Measurements from ENCODE around the gene AIP.

AIP gene

GRCh38 chr11:67439321-67440228 is 43.3 kb upstream of the AIP start:
- H3K4me1 ChIP-seq (ENCODE audit: control insufficient read depth, insufficient read depth, low read length) = peaks cover 19% of the 10 kb centered on the region
- no peak overlapping the region for H3K4me3 ChIP-seq (ENCODE audit: low read length)
- H3K27me3 ChIP-seq (replicated peaks; ENCODE audit: control insufficient read depth, insufficient read depth, low read length) = no peaks in the 10 kb centered on the region
- no peaks in the 10 kb centered on the region for H3K9me3 ChIP-seq (ENCODE audit: control insufficient read depth, low read length)
- peaks cover 35% of the 10 kb centered on the region for H3K36me3 ChIP-seq (ENCODE audit: control insufficient read depth, insufficient read depth, low read length, severe bottlenecking)
- H3K9ac ChIP-seq (ENCODE audit: low read length) = peak overlapping the region; percentile 50
- peak; percentile 22 for DNase-seq (ENCODE audit: low read depth)

GRCh38 chr11:67440229-67441097 is 42.4 kb upstream of the AIP start:
- no peak for DNase-seq (ENCODE audit: low read depth)
- no peak overlapping the region for H3K9ac ChIP-seq (ENCODE audit: low read length)
- H3K36me3 ChIP-seq (ENCODE audit: control insufficient read depth, insufficient read depth, low read length, severe bottlenecking) = peaks cover 28% of the 10 kb centered on the region

DNA sequence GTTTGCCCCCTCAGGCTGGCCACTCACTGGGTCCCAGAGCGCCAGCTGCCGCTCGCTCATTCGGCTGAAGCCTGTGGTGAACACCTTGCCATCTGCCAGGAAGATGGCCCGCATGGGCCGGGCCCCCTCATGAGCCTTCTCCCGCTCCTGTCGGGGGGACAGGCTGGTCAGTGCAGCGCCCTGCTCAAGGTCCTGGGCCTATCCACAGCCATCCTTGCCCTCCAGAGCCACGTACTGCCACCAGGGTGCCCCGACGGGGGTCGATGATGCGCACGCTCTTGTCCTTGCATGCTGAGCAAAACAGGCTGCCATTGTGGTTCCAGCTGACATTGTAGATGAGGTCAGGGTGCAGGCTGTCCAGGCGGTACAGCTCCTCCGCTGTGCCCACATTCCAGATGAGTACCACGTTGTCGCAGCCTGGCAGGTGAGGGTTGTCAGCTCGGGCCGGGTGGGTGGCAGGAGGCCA is 41.7 kb upstream of the AIP start:
- no peaks in the 10 kb centered on the region for H3K9me3 ChIP-seq (ENCODE audit: control insufficient read depth, low read length)
- no peak overlapping the region for H3K9ac ChIP-seq (ENCODE audit: low read length)
- no peak overlapping the region for H3K4me3 ChIP-seq (ENCODE audit: low read length)
- peaks cover 25% of the 10 kb centered on the region for H3K36me3 ChIP-seq (ENCODE audit: control insufficient read depth, insufficient read depth, low read length, severe bottlenecking)
- H3K4me1 ChIP-seq (ENCODE audit: control insufficient read depth, insufficient read depth, low read length) = peaks cover 19% of the 10 kb centered on the region
- no peak for DNase-seq (ENCODE audit: low read depth)
- H3K27me3 ChIP-seq (replicated peaks; ENCODE audit: control insufficient read depth, insufficient read depth, low read length) = no peaks in the 10 kb centered on the region

More at GRCh38 chr11:67440229-67441097, 42.4 kb upstream of the AIP start:
- Histone ChIP-seq H3K27me3 (replicated peaks; ENCODE audit: control insufficient read depth, insufficient read depth, low read length) (no peaks in the 10 kb centered on the region), H3K4me1 (ENCODE audit: control insufficient read depth, insufficient read depth, low read length) (peaks cover 19% of the 10 kb centered on the region), H3K4me3 (ENCODE audit: low read length) (no peak overlapping the region), H3K9me3 (ENCODE audit: control insufficient read depth, low read length) (no peaks in the 10 kb centered on the region)

DNA sequence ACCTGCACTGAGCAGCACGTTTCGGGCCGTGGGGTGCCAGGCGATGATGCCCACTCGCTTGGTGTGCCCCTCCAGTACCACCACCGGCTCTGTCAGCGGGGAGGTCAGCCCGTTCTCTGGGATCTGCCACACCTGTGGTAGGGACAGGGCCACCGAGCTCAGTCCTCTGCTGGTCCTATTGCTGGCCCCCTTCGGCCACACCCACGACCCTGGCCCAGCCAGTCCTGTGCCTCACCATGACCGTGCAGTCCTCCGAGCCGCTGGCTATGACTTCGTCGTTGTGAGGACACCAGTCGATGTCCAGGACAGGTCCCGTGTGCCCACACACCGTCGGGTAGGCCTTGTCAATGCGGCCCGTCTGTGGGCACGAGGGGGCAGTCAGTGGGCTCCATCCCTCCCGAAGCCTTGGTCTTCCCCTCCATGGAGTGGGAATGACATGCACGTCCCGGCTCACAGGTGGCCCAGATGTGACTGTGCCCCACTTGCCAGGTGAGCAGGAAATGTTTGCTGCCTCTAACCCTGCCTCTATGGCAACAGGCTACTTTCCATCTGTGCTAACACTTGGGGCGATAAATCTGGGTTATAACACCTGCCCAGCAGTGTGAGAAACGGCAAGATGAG is 41.0 kb upstream of the AIP start:
- H3K27me3 ChIP-seq (replicated peaks; ENCODE audit: control insufficient read depth, insufficient read depth, low read length) = no peaks in the 10 kb centered on the region
- H3K4me3 ChIP-seq (ENCODE audit: low read length) = peak overlapping the region; percentile 91
- H3K36me3 ChIP-seq (ENCODE audit: control insufficient read depth, insufficient read depth, low read length, severe bottlenecking) = peaks cover 25% of the 10 kb centered on the region
- peaks cover 19% of the 10 kb centered on the region for H3K4me1 ChIP-seq (ENCODE audit: control insufficient read depth, insufficient read depth, low read length)
- peak overlapping the region; percentile 95 for H3K9ac ChIP-seq (ENCODE audit: low read length)
- no peaks in the 10 kb centered on the region for H3K9me3 ChIP-seq (ENCODE audit: control insufficient read depth, low read length)
- DNase-seq (ENCODE audit: low read depth) = no peak

DNA sequence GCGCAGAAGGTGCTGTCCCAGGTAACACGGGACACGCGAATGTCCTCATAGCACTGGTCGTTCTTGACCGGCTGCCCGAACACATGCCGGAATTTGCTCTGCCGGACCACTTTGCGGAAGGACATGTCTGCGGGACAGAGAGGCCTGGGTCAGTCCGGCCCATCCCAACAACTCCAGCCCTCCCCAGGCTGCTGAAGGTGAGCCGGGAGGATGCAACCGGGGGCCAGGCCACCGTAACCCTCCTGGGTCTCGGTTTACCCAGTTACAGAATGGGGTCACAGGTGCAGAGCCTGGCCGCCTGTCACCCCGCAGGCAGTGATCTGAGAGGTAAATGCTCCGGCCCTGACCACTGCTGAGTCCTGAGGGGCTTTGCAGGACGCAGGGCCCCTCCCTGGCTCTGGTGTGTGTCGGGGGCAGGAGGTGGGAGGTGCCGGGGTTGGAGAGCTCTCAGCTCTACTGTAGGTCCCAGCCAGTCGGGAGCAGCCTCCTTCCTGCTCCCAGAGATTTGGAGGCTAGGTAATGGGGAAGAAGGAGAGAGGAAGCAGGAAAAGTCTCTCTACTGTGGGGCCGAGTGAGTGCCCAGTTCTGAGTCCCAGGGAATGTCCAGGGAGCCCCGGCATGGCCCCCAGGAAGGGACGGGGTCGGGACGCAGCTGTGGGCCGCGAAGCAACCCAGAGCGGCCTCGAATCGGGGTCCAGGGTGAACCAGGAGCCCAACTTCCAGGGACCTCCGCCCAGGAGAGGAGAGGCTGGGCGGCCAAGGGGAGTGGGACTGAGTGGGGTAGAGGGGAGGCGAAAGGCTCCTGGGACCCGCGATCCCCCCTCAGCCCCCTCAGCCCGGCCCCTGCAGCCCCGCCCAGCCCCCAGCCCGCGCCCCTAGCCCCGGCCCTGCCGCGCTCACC is 40.1 kb upstream of the AIP start:
- peak overlapping the region; percentile 95 for H3K9ac ChIP-seq (ENCODE audit: low read length)
- peaks cover 23% of the 10 kb centered on the region for H3K36me3 ChIP-seq (ENCODE audit: control insufficient read depth, insufficient read depth, low read length, severe bottlenecking)
- no peaks in the 10 kb centered on the region for H3K9me3 ChIP-seq (ENCODE audit: control insufficient read depth, low read length)
- H3K27me3 ChIP-seq (replicated peaks; ENCODE audit: control insufficient read depth, insufficient read depth, low read length) = no peaks in the 10 kb centered on the region
- H3K4me3 ChIP-seq (ENCODE audit: low read length) = peak overlapping the region; percentile 91
- no peak for DNase-seq (ENCODE audit: low read depth)
- peaks cover 19% of the 10 kb centered on the region for H3K4me1 ChIP-seq (ENCODE audit: control insufficient read depth, insufficient read depth, low read length)

DNA sequence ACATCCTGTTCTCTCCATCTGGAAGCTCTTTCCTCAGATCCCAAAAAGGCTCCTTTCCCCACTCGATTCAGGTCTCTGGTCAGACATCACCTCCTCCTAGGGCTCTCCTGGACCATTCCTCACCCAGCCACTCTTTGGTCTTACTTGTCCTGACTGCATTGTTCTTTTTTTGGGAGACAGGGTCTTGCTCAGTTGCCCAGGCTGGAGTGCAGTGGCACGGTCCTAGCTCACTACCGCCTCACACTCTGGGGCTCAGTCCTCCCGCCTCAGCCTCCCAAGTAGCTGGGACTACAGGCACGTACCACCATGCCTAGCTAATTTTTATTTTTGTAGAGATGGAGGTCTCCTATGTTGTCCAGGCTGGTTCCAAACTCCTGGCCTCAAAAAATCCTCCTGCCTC is 37.3 kb upstream of the AIP start:
- DNase-seq (ENCODE audit: low read depth) = no peak
- Histone ChIP-seq H3K36me3 (ENCODE audit: control insufficient read depth, insufficient read depth, low read length, severe bottlenecking) (peaks cover 7% of the 10 kb centered on the region), H3K9me3 (ENCODE audit: control insufficient read depth, low read length) (no peaks in the 10 kb centered on the region)

GRCh38 chr11:67448220-67448609 is 34.6 kb upstream of the AIP start:
- no peaks in the 10 kb centered on the region for H3K9me3 ChIP-seq (ENCODE audit: control insufficient read depth, low read length)

More for the DNA sequence above, 37.3 kb upstream of the AIP start:
- H3K27me3 ChIP-seq (replicated peaks; ENCODE audit: control insufficient read depth, insufficient read depth, low read length) = no peaks in the 10 kb centered on the region
- peaks cover 10% of the 10 kb centered on the region for H3K4me1 ChIP-seq (ENCODE audit: control insufficient read depth, insufficient read depth, low read length)
- H3K9ac ChIP-seq (ENCODE audit: low read length) = no peak overlapping the region
- H3K4me3 ChIP-seq (ENCODE audit: low read length) = no peak overlapping the region

DNA sequence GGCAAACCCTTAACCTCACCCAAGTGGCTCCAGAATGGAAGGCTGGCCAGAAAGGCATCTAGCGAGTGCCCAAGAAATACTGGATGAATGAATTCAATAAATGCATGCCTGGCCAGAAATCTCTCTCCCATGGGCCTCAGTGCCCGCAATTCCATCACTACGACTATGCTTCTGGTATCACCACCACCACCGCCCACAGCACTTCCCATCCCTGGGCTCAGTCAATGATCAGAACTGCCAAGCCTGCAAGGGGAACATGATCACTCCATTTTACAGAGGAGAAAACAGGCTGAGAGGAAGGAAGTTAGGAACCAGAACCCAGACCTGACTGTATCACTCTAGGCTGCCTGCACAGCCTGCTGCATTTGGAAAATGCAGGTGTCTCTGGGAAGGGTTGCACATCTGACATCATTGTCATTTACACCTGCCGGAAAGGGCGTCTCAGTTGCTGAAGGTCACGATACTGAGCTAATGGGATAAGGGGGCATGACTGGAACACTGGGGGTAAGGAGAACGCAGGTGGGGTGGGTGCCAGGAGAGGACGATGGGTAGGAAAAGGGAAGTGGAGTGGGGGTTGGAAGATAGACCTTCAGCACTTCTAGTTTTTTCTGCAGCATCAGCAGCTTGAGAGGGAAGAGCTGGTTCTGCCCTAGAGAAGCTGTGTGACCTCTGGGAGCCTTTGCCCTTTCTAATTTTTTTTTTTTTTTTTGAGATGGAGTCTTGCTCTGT is 33.5 kb upstream of the AIP start:
- Histone ChIP-seq H3K27me3 (replicated peaks; ENCODE audit: control insufficient read depth, insufficient read depth, low read length) (no peaks in the 10 kb centered on the region), H3K9ac (ENCODE audit: low read length) (no peak overlapping the region), H3K4me3 (ENCODE audit: low read length) (no peak overlapping the region), H3K4me1 (ENCODE audit: control insufficient read depth, insufficient read depth, low read length) (no peaks in the 10 kb centered on the region), H3K36me3 (ENCODE audit: control insufficient read depth, insufficient read depth, low read length, severe bottlenecking) (no peaks in the 10 kb centered on the region), H3K9me3 (ENCODE audit: control insufficient read depth, low read length) (no peaks in the 10 kb centered on the region)
- no peak for DNase-seq (ENCODE audit: low read depth)

More at GRCh38 chr11:67448220-67448609, 34.6 kb upstream of the AIP start:
- Histone ChIP-seq H3K27me3 (replicated peaks; ENCODE audit: control insufficient read depth, insufficient read depth, low read length) (no peaks in the 10 kb centered on the region), H3K36me3 (ENCODE audit: control insufficient read depth, insufficient read depth, low read length, severe bottlenecking) (no peaks in the 10 kb centered on the region), H3K9ac (ENCODE audit: low read length) (no peak overlapping the region), H3K4me3 (ENCODE audit: low read length) (no peak overlapping the region), H3K4me1 (ENCODE audit: control insufficient read depth, insufficient read depth, low read length) (no peaks in the 10 kb centered on the region)
- no peak for DNase-seq (ENCODE audit: low read depth)

DNA sequence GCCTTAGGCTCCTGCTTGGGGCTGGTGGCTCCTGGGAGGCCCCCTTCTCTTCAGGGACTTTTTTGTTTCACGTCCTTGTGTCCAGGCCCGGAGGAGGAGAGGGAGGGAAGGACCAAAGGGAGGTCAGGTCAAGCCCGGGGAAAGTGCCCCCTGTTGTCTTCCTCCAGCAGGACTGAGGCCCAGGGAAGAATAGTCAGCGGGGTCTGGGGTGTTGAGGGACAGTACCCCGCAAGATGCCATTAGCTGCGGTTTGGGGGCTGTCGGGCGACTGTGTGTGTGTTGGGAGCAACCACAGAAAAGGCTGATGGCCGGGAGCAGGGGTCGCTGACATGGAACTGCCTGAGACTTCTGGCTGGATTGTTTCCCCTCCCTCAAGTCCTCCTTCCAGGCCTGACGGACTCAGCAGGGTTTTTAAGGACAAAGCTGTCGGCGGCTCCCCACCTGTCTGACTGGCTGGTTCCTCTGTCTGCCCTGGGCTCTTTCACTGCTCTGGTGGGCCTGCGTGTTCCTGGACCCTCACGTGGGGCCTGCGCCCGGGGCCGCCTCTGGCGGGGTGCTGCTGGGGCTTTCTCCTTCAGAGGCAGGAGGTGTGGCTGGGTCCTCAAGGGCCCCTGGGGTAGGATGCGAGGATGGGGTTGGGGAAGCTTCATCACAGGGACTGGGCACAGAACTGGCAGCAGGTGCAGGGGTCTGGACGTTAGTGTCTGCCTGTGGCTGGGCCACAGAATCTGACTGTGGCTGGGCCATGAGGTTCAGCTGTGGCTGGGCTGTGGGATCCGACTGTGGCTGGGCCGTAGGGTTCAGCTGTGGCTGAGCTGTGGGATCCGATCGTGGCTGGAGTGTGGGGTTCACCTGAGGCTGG is 31.8 kb upstream of the AIP start:
- Histone ChIP-seq H3K9ac (ENCODE audit: low read length) (no peak overlapping the region), H3K4me3 (ENCODE audit: low read length) (no peak overlapping the region), H3K27me3 (replicated peaks; ENCODE audit: control insufficient read depth, insufficient read depth, low read length) (peaks cover 10% of the 10 kb centered on the region), H3K4me1 (ENCODE audit: control insufficient read depth, insufficient read depth, low read length) (no peaks in the 10 kb centered on the region), H3K36me3 (ENCODE audit: control insufficient read depth, insufficient read depth, low read length, severe bottlenecking) (no peaks in the 10 kb centered on the region), H3K9me3 (ENCODE audit: control insufficient read depth, low read length) (no peaks in the 10 kb centered on the region)
- DNase-seq (ENCODE audit: low read depth) = no peak
